ENCODE measurements around the gene SHROOM3.

Gene SHROOM3

DNA sequence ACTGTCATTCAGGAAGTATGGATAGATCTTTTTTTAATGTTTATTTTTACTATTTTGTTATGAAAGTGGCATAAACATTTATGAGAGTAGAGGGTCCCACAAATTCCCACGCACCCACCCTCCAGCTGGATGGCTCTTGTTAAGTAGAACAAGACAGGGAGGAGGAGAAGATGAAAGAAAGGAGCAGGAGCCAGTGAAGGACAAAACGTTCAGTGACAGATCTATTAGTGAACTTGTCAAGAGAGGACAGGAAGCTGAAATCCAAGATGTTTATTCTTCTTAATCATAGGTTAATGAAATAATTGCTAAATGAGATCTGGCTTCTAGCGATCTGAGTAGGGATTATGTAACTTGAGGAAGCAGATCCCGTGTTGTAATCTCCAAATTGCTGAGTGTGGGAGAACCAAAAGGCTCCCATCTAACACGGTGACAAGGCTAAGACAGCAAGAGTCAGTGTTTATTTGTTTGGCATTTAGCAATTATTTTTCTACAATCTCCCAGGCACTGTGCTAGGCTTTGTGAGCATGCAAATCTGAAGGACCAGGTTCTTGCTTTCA is 162.5 kb downstream of the SHROOM3 start:
- no peak for TF ChIP-seq TCF12 (IDR thresholded peaks at IDR 0.05; ENCODE audit: low read depth)
- TF ChIP-seq ZBTB7A (IDR thresholded peaks at IDR 0.05; ENCODE audit: low read depth), result no peak
- no peak for TF ChIP-seq FOXM1 (IDR thresholded peaks at IDR 0.05; ENCODE audit: borderline replicate concordance, low read depth)
- TF ChIP-seq CEBPB (IDR thresholded peaks at IDR 0.05), result no peak
- TF ChIP-seq MAX (IDR thresholded peaks at IDR 0.05), result no peak
- TF ChIP-seq TAF1 (IDR thresholded peaks at IDR 0.05; ENCODE audit: low read depth), result no peak
- no peak for TF ChIP-seq CREB1 (IDR thresholded peaks at IDR 0.05; ENCODE audit: low read depth)
- TF ChIP-seq NFIC (IDR thresholded peaks at IDR 0.05), result no peak
- no peak for TF ChIP-seq TEAD4 (IDR thresholded peaks at IDR 0.05)
- no peak for TF ChIP-seq USF1 (IDR thresholded peaks at IDR 0.05)
- TF ChIP-seq YY1 (IDR thresholded peaks at IDR 0.05; ENCODE audit: low read depth), result no peak
- no peak for TF ChIP-seq REST (IDR thresholded peaks at IDR 0.05; ENCODE audit: low read depth)
- no peak for TF ChIP-seq EGR1 (IDR thresholded peaks at IDR 0.05)

DNA sequence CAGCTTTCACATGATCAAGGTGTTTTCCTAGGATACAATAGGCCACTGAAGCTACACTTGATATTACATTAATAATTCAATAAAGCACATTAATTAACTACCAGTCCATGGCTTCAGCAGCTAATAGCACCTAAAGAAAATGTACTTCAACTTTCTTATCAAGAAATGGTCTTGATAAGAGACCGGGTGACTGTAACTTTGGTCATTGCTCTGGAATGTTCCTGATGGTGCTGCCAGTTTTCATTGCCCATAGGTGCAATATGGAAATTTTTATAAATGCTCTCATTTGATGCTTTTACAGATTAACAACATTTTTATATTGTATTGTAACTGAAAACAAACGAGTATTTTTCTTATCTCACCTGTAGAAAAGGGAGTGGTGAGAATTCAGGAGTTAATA is 165.4 kb downstream of the SHROOM3 start:
- no peak for TF ChIP-seq TEAD4 (IDR thresholded peaks at IDR 0.05)
- TF ChIP-seq CREB1 (IDR thresholded peaks at IDR 0.05; ENCODE audit: low read depth), result no peak
- TF ChIP-seq REST (IDR thresholded peaks at IDR 0.05; ENCODE audit: low read depth), result no peak
- no peak for TF ChIP-seq USF1 (IDR thresholded peaks at IDR 0.05)
- TF ChIP-seq NFIC (IDR thresholded peaks at IDR 0.05), result no peak
- TF ChIP-seq TCF12 (IDR thresholded peaks at IDR 0.05; ENCODE audit: low read depth), result no peak
- no peak for TF ChIP-seq FOXM1 (IDR thresholded peaks at IDR 0.05; ENCODE audit: borderline replicate concordance, low read depth)
- no peak for TF ChIP-seq YY1 (IDR thresholded peaks at IDR 0.05; ENCODE audit: low read depth)
- TF ChIP-seq MAX (IDR thresholded peaks at IDR 0.05), result no peak
- TF ChIP-seq EGR1 (IDR thresholded peaks at IDR 0.05), result no peak
- TF ChIP-seq EP300 (IDR thresholded peaks at IDR 0.05; ENCODE audit: borderline replicate concordance), result no peak
- no peak for TF ChIP-seq ZBTB7A (IDR thresholded peaks at IDR 0.05; ENCODE audit: low read depth)
- no peak for TF ChIP-seq TAF1 (IDR thresholded peaks at IDR 0.05; ENCODE audit: low read depth)
- TF ChIP-seq RAD21 (IDR thresholded peaks at IDR 0.05; ENCODE audit: low read depth), result no peak
- TF ChIP-seq CEBPB (IDR thresholded peaks at IDR 0.05), result no peak

DNA sequence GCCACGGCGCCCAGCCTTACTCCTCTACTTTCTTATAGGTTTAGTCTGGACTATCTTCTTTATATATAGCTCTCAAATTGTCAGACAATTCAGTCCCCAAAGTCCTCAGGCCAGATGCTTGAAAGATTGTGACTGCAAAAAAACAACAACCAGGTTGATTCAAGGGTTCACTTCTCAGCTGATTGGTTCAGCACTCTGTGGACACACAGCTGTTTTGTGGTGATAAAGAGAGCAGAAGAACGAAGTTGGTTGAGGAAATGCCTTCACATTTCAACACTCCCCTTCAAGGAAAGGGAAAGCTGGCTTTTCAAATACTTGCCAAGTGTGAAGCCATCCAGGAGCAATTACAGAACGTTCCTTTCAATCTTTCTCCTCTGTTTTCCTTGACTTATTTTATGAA is 166.8 kb downstream of the SHROOM3 start:
- no peak for TF ChIP-seq RAD21 (IDR thresholded peaks at IDR 0.05; ENCODE audit: low read depth)
- TF ChIP-seq YY1 (IDR thresholded peaks at IDR 0.05; ENCODE audit: low read depth), result no peak

DNA sequence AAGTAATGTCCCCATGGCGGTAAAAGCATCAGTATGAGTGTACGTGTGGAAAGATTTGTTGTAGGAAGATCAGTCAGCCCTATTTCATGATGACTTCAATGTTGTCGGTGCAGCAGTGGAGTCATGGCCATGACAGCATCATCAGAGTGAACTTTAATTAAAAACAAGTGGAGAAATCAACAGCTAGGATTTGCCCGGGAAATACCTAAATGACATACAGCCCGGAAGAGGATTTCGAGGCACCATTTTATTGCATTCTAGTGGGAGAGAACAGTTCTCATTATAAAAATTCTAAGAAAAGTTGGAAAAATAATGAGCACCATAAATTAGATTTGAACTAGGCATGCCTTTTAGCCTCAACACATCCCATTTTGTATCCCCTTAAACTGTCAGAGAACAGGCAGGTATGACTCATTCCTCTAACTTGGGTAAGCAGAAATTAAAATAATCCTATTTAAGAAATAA is 170.1 kb downstream of the SHROOM3 start:
- TF ChIP-seq NFIC (IDR thresholded peaks at IDR 0.05) (no peak), CREB1 (IDR thresholded peaks at IDR 0.05; ENCODE audit: low read depth) (no peak), MAX (IDR thresholded peaks at IDR 0.05) (no peak), TCF12 (IDR thresholded peaks at IDR 0.05; ENCODE audit: low read depth) (no peak), USF1 (IDR thresholded peaks at IDR 0.05) (no peak), FOXM1 (IDR thresholded peaks at IDR 0.05; ENCODE audit: borderline replicate concordance, low read depth) (no peak), YY1 (IDR thresholded peaks at IDR 0.05; ENCODE audit: low read depth) (no peak), RAD21 (IDR thresholded peaks at IDR 0.05; ENCODE audit: low read depth) (no peak), TAF1 (IDR thresholded peaks at IDR 0.05; ENCODE audit: low read depth) (no peak), EGR1 (IDR thresholded peaks at IDR 0.05) (no peak), TEAD4 (IDR thresholded peaks at IDR 0.05) (no peak), ZBTB7A (IDR thresholded peaks at IDR 0.05; ENCODE audit: low read depth) (no peak)

- TF ChIP-seq YY1 (IDR thresholded peaks at IDR 0.05; ENCODE audit: low read depth) (no peak), NFIC (IDR thresholded peaks at IDR 0.05) (peak; percentile 57; the same call in 1 of the 2 replicates), EP300 (IDR thresholded peaks at IDR 0.05; ENCODE audit: borderline replicate concordance) (no peak), CEBPB (IDR thresholded peaks at IDR 0.05) (no peak), MAX (IDR thresholded peaks at IDR 0.05) (no peak)
These were observed 171.7 kb downstream of the SHROOM3 start for GRCh38 chr4:76606645-76607265.

All from Ishikawa (cell line).